ENCODE data around the gene SNX3.

GRCh38 chr6:108180776-108181175, 80.1 kb downstream of the SNX3 start:
- TF ChIP-seq CTCF (IDR thresholded peaks at IDR 0.05 in 4 of 5, conservative IDR thresholded peaks at IDR 0.05 in 1 of 5) (no peak), POLR2A (IDR thresholded peaks at IDR 0.05) (no peak)

Data from gastrocnemius medialis (tissue), 4 donors.